DMS53 (cell line): ENCODE data around the gene DHX58.

Experiments
- DNase-seq: peaks from one replicate; lab custom pipeline; 2025; lab: John Stamatoyannopoulos, UW

DHX58 gene

GRCh38 chr17:42053731-42054500 is 58.6 kb downstream of the DHX58 start:
- no peak for DNase-seq

DNA sequence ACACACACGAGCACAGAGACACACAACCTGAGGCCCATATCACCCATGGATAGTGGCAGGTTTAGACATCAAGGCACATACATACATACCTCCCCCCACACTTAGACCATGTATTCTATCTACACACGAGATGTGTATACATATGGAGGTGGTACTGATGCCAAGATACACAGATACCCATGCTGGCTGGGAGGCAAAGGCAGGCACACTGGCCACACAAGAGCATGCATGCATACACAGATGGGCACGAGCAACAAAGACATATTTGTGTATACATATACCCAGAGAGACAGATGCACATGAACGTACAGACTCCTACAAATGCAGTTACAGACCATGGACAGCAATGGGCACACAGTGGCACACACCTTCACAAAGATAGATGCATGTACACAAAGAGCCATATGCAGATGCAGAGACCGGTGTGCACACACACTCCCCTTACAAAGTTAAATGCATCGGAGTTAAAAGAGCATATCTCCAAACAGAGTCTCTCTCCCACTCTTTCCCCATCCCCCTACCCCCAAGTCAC is 60.1 kb downstream of the DHX58 start:
- DNase-seq: no peak

- DNase-seq: no peak
These were observed 60.9 kb downstream of the DHX58 start for GRCh38 chr17:42051645-42052044.
